8988T (cell line): ENCODE data around the gene FBXO24.
"Not testable (repeated sequence)": the region's sequence is repeated elsewhere in the genome, so short reads cannot be mapped to it uniquely, and the experiment has no call there.

Experiments
- DNase-seq: peaks from one replicate; pipeline ENCODE4 v3.0.0; 2011

Gene FBXO24

DNA sequence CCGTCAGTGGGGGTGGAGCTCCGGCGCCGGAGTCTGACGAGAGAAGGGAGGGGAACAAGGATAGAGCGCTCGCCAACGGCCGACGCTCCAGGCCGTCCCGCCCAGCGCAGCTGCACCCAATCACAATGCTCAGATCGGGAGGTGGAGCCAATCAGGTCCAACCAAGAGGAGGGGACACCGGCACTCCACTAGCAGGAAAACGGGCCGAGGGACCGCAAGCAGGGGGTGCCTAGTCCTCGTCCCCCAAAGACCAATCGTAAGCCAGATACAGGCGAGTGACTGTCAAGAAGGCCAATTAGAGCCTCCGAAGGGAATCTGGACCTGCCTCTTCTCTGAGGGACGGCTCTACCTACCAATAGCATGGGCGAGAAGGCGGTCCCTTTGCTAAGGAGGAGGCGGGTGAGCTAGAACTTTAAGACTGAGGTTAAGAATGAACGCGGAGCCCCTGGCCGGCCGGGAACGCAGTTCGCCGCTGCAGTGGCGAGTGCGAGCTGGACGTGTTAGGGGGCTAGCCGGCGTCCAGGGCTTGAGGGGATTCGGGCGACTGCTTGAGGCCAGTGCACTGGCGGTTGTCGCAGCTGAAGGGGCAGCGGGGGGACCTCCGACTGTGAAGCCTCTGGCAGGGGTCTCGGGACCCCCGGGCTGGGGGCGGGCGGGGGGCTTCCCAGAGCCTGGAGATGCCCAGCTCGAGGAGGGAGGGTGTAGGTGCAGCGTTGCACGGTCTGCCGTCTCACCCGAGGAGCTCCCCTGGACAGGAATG, at the start of gene FBXO24:
Gene FBXO24, plus strand, starts transcription at position 63 of the 760 bp plus-strand sequence. Its CDS starts 298 bp downstream, at position 361.
- DNase-seq = peak; percentile 94

GRCh38 chr7:100536695-100537094, 49.4 kb upstream of the FBXO24 start:
- DNase-seq = not testable (repeated sequence)

DNA sequence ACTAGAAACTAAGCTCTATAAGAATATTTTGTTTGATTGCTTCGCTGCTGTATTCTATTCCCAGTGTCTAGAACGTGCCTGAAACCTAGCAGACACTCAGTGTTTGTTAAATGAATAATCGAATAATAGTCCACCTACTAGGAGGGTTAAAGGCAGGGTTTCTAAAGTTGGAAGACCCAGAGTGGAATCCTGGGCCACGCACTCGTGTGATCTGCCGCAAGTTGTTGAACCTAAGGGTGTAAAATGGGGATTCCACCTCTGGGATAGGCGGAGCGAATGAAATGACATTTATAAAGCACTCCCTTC, 47.8 kb upstream of the FBXO24 start:
- no peak for DNase-seq

DNA sequence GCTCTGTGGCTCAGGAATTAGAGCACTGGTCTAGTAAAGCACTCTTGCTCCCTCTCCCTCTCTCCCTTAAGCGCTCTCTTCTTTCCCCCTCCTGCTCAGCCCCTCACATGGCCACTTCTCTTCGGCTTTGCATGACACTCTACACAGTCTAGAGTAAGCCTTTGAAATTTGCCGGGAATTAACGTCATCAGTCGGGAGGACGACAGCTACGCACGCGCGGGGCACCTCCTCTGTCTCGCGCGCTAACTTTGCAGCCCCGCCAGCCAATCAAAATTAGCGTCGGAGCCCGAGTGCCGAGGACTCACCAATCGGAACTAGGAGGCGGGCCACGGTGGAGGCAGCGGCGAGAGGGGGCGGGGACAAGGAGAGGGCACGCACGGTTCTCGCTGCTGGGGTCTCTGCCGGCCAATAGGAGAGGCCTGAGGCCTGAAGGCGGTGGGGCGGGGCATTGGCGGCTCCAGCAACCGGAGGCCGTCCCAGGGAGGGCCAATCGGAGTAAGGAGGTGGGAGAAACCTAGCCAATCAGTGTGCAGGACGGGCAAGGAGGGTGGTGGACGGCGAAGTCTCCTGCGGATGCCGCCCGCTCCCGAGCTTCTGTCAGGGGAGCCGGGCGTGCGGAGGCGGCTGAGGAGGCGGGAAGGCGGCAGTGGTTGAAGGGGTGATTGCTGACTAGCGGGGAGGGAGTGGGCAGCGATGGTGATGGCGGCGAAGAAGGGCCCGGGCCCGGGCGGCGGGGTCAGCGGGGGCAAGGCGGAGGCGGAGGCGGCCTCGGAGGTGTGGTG, 47.3 kb upstream of the FBXO24 start, which contains the start of gene AGFG2:
Gene AGFG2, plus strand, starts transcription at position 550 of the 782 bp plus-strand sequence. Its CDS starts 144 bp downstream, at position 694.
- peak; percentile 86 for DNase-seq

DNA sequence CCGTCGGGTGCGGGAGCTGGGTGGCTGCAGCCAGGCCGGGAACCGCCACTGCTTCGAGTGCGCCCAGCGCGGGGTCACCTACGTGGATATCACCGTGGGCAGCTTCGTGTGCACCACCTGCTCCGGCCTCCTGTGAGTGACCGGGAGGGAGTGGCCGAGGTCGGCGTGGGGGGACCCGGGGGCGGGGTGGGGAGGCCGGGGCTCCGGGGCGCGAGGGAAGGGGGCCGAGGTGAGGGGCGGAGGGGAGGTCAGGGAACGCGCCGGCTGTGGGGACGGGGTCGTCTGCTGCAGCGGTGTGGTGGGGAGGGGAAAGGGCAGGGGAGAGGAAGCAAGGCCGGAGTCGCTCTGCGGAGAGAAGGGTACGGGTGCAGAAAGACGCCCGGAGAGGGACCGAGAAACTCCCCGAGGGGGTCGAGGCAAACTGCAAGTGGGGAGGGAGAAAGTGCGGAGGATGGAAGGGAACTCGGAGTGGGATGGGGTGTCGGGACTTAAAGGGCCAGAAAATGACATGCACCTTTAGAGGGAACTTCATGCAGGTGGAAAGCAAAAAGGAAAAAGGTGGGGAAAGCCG, 46.6 kb upstream of the FBXO24 start:
- DNase-seq = no peak

- DNase-seq = no peak
Observed at GRCh38 chr7:100540073-100540723, 45.9 kb upstream of the FBXO24 start.

DNA sequence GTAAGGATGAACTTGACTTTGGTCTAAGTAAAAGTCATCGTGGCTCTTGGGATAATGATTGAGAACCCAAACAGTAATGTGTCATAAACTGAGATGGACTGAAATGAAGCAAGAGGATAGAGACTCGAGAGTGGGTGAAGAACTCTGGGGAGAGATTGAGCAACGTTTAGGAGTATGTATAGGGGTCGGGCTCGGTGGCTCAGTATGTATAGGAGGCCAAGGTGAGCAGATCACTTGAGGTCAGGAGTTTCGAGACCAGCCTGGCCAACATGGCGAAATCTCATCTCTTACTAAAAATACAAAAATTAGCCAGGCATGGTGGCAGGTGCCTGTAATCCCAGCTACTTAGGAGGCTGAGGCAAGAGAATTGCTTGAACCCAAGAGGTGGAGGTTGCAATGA, 44.8 kb upstream of the FBXO24 start:
- DNase-seq = not testable (repeated sequence)

DNA sequence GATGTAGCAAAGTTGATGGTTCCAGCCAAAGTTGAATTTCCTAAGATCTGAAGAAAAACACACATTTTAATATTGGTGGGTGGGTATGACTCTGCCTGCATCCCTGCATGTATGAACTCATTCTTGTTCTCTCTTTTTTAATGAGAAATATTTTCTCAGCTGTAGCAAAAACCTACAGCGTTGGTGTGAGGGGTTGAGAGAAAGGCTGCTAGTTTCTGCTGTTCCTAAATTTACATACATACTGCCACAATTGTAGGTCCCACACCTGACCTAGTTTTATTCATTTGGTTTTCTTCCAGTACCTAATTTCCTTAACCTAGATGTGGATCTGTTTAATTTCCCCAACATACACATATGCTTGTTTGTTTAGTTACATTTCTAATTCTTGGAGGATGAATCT, 42.5 kb upstream of the FBXO24 start:
- DNase-seq = no peak

- no peak for DNase-seq
Observed at GRCh38 chr7:100544386-100544785, 41.7 kb upstream of the FBXO24 start.

DNA sequence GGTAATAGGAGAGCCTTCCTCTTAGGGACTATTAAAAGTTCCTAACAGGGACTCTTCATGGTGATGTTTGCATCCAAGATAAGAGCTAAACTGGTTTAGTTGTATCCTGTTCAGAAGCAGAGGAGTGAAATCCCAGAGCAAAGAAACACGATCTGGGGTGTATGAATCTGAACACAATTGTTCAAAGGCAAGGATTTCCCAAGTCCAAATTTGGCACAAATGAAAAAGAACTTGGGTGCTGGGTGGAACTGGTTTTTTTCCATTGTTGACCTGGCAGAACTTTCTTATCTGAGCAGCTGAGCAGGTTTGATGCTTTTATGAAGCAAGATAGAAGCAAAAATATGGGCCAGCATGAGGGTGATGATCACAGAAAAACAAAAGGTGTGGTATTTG, 41.2 kb upstream of the FBXO24 start:
- DNase-seq = no peak

DNA sequence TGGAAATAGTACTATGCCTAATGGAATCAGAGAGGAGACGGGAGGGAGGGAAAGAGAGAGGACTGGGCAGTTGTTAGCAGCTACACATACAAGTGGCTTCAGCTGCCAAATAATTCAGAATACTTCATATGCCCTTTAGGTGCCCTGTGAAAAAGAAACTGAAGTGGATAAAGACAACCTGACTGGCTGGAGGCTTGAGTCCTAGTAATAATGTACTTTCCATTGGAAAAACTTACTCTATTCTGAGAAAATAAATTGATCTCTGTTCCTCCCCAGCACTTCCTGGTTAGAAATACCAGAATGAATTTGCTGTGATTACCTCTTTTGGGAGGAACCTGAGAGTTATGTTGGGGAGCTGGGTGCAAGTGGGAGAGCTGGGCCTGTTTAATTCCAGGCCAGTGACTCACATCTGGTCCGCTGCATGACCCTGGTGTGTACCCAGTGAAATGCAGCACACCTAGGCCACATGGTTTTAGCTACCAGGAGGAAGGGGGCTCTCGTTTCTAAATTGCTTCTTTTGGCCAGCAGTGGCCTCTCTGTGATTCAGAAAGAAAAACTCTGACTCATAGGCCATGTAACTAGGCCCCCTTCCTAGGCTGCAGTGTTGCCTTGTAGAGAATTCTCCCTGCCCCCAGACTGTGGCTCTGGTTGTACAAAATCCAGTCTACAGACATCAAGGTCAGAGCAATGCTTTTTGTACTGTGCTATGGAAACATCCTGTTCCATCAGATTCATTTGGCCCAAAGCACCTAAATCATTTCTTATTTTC, 40.6 kb upstream of the FBXO24 start:
- no peak for DNase-seq

DNA sequence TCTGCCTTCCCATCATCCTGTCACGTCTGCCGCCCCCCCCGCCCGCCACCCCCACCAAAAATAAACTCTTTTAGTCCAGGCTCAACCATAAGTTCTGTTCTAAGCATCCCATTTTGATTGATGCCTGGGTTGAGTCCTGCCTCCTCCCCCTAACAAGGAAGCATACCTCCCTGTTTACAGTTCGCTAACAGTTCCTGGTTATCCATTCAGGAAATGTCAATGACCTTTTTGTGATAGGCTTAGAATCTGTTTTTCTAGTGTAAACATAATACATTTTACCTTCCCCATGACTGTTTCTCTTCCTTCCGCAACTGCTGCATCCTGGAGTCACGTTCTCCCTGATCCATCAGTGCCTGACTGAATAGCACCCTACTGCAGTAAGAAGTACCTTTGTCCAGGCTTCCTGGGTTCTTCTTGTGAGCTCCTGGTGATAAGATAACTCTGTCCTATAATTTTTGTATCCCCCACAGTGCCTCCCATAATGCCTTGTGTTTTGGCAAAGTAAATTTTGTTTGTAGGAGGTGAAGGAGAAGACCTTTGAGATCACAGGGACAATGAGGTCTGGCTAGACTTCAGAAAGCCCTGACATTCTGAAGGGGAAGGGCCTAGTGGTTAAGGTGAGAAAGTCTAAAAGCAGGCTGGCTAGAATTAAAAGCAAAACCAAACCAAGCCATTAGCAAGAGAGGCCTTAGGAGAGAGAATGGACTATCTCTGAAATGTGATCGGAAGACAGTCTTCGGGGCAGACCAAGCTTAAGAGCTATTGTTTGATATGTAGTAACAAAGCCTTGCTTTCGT, 39.8 kb upstream of the FBXO24 start:
- no peak for DNase-seq

GRCh38 chr7:100546926-100547800, 39.0 kb upstream of the FBXO24 start:
- no peak for DNase-seq

- no peak for DNase-seq
Observed at GRCh38 chr7:100547872-100548271, 38.3 kb upstream of the FBXO24 start.

DNA sequence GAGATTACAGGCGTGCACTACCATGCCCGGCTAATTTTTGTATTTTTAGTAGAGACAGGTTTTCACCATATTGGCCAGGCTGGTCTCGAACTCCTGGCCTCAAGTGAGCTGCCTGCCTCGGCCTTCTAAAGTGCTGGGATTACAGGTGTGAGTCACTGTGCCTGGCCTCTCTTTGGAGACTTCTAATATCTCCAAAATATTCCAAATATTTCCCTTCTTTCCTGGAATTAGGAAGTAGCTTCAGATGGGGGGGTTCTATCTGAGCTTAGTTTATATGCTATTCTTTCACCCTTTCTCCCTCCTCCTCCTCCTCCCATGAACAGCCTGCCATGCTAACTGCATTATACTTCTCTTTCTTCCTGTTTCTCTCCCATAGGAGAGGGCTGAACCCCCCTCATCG, 37.7 kb upstream of the FBXO24 start:
- not testable (repeated sequence) for DNase-seq

- no peak for DNase-seq
Observed at GRCh38 chr7:100552532-100552931, 33.6 kb upstream of the FBXO24 start.

- DNase-seq = no peak
Observed at GRCh38 chr7:100553032-100553431, 33.1 kb upstream of the FBXO24 start.

DNA sequence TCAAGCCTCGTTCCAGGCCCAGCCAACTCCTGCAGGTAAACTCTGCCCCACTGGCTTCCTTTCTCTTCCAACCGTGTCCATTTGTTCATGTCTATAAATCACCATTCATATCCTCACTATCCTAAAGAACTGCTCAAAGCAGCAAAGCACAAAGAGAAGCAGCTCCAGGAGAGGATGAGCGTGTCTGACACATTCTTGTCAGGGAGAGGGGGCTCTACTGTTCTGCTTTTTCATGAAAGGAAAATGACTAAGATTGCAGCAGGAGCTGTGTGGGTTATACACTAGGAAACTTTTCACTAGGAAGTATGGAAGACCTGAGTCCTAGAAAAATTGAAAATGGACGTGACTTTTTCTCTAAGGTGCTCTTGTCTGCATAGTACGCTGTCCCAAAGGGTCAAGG, 30.4 kb upstream of the FBXO24 start:
- no peak for DNase-seq

DNA sequence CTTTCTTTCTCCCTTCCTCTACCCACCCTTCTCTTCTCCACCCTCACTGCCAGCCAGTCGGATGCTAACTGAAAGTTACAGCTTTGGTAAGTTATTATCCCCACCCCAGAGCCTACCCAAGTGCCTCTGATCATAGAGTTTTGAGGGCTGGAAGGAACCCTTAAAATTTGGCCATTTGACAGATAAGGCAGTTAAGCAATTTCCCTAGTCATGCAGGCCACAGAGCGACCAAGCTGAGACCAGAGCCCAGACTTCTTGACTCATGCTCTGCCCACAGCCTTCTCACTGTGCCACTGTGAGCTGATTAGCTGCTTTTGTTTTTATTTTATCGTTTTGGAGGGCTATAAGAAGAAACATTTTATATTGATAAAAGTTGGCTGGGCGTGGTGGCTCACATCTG, 29.6 kb upstream of the FBXO24 start:
- DNase-seq = no peak

DNA sequence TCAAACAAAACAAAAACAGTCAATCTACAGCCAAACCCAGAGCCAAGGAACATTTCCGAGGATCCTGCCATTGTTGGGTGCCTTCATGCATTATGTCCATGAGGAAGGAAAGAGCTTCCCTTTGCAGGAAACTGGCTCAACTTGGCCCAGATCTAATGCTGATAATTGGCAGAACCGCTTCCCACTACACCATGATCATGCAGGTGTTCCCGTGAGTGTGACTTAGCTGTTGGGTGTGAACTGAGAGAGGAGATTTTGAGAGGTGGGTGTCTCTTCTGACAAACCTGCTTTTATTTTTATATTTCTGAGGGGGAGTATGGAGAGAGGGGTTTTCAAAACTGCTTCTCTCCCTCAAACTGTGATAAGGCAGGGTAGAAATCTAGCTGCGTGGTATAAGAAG, 27.0 kb upstream of the FBXO24 start:
- no peak for DNase-seq
